HG03108 (cell line): Measurements from ENCODE around the gene AUTS2.
A peak's percentile ranks its signal among the peaks of the same experiment; 100 is the strongest.
"Not testable (repeated sequence)": the region's sequence is repeated elsewhere in the genome, so short reads cannot be mapped to it uniquely, and the experiment has no call there.

ENCODE experiments used
- ATAC-seq: cut with Tn5 transposase; IDR thresholded peaks from one replicate; pipeline ENCODE4 v1.9.1; 2021; ENCODE audit warnings: moderate library complexity; ENCODE audit not compliant: unreplicated experiment

AUTS2 gene

DNA sequence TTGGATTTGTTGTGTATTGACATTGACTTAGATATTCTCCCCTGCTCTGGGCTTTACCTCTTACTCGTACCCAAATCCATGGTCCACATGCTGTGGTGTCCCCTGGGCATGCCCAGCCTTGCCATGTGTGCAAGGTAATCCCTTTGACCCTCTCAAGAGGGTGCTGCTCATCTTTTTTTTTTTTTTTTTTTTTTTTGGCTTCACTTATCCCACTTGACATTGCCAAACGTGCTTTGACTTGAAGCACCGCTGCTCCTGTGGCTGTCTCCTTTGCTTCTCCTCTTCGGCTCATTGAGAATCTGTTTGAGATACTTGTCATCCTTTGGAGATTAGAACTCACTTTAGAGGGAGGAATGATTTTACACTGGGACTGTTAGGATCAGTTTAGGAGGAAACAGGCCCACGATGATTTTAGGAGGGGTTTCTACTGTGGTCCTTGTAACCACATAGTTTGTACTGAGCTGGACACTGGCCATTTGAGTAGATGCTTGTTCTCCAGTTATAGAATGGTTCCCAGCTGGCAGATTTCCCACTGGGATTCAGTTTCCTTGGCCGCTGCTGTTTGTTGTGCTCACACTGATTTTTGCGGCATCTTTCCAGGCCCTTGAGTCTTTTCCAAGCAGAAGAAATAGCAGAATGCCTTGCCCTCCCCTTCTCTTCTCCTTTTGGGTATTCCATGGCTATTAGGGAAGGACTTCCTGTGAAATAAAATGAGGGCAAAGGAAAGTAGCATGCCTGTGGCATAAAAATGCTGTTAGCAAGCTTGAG lies 184.8 kb downstream of the AUTS2 start:
- no peak for ATAC-seq

DNA sequence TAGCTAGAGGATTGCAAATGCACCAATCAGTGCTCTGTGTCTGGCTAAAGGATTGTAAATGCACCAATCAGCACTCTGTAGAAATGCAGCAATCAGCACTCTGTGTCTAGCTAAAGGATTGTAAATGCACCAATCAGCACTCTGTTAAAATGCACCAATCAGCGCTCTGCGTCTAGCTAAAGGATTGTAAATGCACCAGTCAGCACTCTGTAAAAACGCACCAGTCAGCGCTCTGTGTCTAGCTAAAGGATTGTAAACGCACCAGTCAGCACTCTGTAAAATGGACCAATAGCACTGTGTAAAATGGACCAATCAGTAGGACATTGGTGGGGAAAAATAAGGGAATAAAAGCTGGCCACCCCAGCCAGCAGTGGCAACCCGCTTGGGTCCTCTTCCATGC lies 187.9 kb downstream of the AUTS2 start:
- ATAC-seq, result not testable (repeated sequence)

DNA sequence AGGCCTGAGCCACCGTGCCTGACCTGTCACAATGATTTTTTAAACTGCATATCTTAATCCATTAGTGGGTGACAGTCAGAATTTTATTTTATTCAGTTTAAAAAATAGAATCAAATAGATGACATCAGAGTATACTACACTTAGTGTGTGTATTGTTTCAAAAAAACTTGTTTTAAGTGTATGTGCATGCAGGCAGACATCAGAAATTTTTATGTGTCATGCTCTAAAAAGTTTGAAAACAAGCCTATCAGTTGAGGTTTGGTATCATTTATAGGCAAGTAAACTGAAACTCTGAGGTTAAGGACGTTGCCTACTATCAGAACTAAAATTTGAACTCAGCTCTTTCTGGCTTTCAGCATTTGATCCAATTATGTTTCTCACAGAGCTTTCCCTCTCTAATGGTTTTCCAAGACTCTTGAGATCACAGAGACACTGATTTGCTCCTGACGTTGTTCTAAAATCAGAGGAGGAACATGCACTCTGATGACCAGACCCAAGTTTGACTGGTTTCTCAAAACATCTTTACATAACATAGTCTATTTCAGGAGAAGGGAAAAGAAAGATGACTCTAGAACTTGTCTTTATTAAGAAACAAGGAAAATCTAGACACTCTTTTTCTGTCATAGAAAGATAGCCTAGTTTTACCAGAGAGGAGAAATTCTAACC lies 188.6 kb downstream of the AUTS2 start:
- no peak for ATAC-seq

DNA sequence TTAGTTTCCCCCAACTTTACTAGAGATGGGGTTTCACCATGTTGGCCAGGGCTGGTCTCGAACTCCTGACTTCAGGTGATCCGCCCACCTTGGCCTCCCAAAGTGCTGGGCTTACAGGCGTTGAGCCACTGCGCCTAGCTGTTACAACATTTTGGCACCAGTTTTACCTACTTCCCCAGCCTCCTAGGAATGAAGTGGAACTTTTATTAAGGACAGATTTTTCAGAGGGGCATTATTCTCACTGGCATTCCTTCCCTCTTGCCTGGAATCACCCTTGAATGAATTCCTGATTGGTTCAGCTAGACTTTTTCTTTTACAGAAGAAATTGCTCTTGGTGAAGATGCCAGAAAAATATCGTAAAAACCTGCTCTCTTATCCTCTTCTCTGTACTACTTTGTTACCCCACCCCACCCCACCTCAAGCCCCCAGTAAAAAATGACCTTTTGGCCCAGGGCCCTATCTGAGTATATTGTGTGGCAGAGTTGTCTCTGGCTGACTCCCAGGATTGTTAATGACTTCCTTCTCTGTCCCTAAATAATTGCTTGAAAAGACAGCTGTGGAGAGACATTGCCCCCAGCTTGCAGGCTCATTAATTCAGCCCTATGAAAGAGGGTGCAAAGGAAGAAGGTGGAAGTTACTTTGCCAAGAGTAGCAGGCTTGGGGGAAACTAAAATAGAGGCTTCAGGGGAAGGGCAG lies 189.6 kb downstream of the AUTS2 start:
- no peak for ATAC-seq

DNA sequence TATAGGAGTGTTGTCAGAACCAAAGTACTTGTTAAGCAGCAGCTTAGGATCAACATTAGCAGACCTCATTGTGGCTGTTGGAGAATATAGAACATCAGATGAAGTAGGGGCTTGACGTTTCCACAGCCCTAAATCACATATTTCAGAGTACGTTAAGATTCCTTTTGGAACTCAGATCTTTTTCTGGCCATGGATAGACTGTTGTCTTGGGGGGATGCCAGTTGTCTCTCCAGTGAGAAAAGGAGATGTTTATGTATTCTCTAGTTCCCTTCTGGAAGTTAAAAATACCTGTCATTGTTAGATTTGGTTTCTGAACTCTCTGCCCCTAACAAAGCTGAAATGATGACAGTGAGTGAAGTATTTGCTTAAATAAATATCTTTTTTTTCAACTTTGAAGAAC lies 191.3 kb downstream of the AUTS2 start:
- no peak for ATAC-seq

DNA sequence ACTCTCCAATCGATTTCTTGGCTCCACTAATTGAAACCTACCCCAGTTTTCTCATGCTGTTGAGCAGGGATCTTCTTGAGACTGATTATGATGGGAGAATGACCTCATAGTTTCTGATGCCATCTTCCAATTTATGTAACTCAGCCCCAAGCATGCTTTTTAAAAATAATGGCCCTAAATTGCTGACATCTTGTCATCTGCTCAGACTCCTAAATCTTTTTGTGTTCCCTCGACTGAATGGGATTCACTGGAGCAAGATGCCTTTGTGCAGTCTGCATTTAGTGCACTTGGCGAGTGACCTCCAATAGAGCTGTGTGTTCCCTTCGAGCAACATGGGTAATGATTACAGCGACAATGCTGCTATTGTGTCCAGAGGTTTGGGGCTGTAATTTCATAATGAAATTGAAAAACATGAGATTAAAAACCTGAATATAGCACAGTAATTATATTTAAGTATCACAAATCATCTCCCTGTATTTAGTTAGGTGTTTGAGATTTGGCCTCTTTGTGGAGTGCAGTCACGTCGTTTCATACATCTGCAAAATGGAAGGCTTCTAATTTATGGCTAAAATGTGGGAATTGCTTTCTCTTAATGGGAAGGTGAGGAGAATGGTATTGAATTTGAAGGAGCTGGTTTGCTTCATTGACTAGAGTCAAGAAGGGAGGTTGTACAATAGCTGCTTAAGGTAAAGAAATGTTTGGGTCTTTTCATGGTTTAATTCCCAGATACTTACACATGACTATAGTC lies 192.9 kb downstream of the AUTS2 start:
- ATAC-seq, result no peak

DNA sequence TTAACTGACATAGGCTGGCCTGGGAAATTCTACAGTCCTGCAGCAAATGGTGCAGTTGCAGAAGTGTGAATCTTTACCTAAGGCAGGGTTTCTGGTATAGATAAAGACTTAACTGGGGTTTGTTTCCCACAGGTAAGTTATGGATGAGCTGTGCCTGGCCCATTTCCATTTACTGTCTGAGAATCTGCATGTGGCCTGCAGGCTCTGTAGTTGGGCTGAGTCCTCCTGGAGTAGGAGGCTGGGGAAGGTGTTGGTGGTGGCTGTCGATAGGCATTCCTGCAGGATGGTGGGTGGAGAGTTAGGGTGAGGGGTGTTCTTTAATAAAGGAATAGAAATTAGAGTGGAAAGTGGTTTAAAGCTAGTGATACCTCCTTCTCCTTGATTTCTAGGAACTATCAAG lies 193.5 kb downstream of the AUTS2 start:
- ATAC-seq, result no peak

DNA sequence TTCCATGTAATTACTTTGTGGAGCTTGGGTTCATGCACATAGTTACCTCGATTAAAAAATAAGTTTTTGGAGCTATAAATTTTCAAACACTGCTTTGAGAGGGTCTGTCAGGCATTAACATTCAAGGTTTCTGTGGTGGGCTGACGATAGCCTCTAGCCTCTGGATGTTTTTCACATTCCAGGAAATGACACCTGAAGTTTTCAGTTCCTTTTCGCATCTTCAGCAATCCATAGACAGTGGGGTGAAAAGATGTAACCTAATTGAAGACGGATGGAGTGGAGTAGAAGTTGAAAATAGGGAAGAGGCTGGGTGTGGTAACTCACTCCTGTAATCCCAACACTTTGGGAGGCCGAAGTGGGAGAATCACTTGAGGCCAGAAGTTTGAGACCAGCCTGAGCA lies 197.7 kb downstream of the AUTS2 start:
- ATAC-seq, result no peak

DNA sequence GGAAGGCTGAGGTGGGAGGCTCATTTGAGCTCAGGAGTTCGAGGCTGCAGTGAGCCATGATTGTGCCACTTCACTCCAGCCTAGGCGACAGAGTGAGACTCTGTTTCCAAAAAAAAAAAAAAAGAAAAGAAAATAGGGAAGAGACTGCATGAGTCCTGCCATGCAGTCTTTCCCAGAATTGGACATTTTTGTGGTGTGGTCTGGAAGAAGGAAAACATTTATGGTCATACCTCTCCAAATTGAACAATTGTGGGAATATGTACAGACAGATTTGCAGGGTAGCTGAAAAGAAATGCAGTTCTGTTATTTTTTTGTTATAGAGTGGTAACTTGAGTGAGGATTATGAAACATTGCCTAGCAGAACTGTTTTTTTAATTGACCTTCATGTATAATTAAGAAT lies 198.1 kb downstream of the AUTS2 start:
- no peak for ATAC-seq

DNA sequence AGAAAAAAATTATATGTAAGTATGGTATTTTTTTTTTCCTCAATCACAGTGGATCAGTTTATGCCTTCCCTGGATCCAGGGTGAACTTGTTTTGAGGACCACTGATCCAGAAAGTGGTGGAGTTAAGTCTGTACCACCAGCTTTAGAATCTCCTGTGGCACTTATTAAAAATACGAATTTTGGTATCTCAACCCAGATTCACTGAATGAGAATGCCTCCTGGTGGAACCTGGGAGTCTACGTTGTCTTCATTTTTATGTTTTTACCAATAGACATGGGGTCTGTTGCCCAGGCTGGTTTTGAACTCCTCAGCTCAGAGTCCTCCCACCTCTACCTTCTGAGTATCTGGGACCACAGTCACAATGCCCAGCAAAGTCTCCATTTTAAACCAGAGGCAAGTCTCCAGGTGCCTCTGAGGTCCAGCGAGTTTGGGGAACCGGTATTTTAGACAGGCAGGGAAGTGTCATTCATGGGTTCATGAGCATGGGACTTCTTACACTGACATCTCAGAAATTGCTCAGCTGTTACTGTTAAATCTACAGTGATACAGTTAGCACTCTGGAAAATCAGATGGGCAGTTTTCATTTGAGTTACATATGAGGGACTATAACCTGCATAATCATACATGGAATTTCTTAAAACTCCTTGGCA lies 200.9 kb downstream of the AUTS2 start:
- ATAC-seq, result no peak

DNA sequence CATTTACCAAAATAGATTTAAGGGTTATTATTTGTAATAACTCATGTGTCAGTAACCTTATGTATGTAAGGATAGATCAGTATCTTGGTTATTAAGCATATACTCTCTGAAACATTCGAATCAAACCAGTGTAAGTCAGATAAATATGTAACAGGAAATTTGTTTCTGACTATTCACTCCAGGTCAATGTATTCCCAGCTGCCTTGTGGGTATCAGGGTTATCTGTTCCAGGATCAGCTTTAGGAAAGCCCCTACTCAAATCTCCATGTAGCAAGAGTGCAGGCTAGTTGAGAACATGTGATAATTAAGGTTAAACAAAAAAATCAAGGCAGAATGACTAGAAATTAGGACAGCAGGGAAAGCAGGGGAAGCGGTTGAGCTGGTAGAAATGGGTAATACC lies 201.7 kb downstream of the AUTS2 start:
- ATAC-seq, result no peak

DNA sequence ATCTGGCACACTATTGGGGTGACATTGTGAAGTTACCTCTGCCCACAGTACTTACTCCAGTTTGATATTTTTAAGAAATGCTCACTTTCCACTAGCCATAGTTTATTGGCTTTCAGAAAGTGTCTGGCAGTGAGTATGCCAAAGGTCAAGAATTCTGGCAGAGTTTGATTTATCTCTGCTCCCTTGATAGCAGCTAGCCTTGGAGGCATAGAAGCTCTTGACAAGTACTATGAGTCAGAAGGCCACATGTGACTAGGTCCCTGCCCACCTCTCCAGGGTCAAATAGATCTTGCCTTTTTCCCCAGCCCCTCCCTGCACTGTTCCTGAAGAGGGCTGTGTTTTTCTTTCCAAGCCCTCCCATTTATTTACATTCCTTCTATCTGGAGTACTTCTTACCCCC lies 202.2 kb downstream of the AUTS2 start:
- ATAC-seq, result no peak

DNA sequence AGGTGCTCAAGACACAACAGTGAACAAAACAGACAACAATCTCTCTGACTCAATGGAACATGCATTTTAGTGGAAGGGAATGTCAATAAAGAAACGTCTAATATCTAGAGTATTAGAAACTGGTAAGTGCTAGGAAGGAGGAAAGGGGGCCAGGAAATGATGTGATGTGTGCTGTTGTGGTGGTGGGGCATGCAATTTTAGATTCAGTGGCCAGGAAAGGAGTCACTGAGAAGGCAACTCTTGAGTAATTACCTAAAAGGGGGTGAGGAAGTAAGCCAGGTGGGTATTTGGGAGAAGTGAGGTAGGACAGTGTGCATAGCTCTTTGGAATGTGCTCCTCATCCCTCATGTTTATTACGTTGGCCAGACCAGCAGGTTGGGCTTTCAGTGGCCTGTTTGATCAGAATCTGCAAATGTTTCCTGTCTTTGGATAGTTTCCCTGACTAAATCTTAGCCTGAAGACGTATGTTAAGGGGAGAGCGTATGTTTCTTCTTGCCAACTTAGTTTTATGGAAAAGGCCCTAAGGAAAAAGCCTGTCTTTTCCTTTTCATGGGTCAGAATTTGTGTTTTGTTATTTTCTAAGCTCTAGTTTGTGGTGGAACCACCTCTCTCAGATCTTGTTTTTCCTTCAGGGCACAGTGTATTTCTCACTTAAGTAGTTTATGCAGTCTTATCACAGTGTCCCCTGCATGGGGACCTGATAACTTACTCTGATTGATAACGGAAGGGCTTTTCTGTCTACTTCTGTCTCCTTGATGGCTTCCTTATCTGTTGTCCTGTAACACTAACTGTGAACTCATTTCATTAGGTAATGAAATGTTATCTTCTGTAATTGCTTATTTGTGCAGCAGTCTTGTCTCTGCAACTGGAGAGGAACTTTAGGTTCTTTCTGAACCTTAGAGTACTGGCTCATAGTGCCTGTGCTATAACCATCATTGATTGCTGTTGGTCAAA lies 203.7 kb downstream of the AUTS2 start:
- no peak for ATAC-seq

DNA sequence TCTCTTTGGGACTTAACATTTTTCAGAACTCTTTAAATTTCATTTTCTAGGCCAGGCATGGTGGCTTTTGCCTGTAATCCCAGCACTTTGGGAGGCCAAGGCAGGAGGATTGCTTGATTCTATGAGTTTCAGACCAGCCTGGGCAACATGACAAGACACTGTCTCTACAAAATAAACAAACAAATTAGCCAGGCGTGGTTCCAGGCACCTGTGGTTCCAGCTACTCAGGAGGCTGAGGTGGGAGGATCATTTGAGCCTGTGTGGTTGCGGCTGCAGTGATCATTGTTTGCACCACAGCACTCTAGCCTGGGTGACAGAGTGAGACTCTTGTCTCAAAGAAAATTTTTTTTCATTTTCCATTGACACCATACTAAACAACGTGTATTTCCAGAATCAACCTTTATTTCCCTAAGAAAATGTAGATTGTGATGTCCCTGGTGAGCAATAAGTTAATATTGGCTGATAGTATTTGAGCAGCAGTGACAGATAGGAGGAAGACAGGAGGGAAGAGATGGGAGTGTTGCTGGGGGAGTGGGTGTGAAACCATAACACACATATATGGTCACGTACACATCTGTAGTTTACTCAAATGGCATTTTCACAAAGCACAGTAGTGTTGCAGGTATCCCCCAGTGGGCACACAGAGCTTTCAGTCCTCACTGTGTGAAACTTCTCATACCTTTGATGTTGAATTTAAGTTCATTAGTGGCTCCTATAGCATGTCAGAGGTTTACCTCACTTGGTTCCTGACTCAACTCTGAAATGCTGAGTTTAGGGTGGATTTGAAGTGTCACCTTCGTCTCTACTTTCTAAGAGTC lies 205.6 kb downstream of the AUTS2 start:
- ATAC-seq, result peak; percentile 89

DNA sequence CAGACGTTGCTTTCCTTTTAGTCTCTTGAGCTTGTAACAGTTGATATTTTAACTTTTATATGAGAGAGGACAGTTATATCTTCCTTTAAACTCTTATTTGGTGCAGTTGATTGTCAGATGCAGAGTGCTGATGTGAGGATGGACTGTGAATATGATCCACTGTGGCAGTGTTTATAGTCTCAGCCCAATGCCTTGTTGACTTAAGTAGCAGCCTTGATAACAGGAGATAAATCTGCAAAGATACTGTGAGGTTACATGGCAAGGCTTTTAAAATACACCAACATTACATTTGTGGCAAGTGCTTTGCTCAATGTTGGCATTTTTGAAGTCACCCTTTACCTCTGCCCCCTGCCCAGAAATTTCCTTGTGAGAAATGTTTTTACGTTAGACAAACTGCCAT lies 206.7 kb downstream of the AUTS2 start:
- no peak for ATAC-seq

DNA sequence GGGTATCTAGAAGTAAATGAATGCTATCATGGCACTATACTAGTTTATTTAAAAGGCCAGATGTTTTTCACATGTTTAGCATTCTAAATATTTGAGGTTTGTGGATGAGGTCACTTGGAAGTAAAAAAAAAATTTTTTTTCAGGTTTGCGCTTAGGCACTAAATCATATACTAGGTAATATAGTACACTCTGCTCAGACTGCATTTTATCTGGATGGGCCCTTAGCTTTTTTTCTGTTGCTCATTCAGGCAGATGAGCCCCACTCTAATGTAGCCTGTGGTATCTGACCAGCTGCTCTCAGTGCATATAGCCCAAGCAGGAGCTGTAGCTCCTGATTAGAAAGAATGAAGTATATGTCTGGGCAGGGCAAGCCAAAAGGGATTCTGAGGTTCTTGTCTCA lies 210.1 kb downstream of the AUTS2 start:
- no peak for ATAC-seq

DNA sequence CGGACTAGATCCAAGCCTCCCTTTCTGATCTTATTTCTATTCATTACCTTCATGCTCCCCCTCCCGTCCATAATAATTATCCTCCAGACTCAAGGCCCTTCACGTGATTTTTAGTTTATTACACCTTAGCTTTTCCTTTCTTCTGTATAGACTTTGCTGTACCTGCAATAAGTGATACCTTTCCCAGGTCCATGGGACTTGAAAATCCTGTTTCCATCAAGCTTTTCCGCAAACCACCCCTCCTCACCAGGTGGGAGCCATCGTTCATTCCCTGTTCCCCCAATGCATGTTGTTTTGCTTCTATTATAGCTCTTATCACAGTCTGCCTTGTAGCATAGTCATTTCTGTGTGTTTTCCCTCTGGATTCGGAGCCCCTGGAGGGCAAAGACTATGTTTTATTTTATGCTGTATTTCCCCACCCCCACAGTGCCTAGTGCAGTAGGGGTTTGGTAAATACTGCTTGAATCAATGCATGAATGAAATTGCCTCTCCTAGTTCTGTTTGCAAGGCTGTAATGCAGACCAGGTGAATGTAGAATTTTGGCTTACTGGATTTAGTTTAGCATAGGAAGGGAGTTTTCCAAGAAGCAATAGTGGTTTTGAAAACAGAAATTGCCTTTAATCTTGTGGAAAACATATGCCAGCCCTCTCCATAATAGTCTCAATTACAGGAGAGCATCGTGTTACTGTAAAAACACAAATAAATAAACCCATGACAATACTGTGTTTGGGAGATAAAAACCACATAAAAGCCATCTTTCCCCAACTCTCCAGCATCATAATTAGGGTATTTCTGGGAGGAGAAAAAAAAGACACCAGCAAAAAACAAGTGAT lies 213.4 kb downstream of the AUTS2 start:
- no peak for ATAC-seq

DNA sequence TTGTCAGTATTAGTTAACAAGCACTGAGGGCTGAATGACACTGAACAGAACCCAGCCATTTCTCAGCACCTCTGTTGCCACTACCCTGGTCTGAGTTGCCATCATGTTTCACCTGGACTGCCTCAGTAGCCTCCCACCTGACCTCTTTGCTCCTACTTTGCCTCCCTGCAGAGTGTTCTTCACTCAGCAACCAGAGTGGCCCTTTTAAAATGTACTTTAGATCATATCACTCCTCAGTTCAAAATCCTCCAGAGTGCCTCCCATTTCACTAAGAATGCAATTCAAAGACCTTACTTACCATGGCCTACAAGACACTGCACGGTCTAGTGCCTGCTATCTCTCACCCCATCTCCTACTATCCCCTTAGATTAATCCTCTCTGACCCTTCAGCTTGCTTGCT lies 214.5 kb downstream of the AUTS2 start:
- ATAC-seq, result no peak
